ENCODE results near the gene CARNS1.
A peak's percentile ranks its signal among the peaks of the same experiment; 100 is the strongest.

Gene CARNS1

GRCh38 chr11:67376873-67377808 lies 38.3 kb upstream of the CARNS1 start:
- no peak for DNase-seq

GRCh38 chr11:67378544-67378943 lies 36.9 kb upstream of the CARNS1 start:
- DNase-seq: no peak

- no peak for DNase-seq
These were observed 36.1 kb upstream of the CARNS1 start for GRCh38 chr11:67379061-67380058.

GRCh38 chr11:67381244-67381972 lies 34.1 kb upstream of the CARNS1 start:
- DNase-seq: peak; percentile 54 to 79

GRCh38 chr11:67382276-67383136 lies 33.0 kb upstream of the CARNS1 start:
- DNase-seq: peak; percentile 86 to 88

GRCh38 chr11:67384851-67385366 lies 30.6 kb upstream of the CARNS1 start:
- no peak for DNase-seq

GRCh38 chr11:67387069-67387468 lies 28.4 kb upstream of the CARNS1 start:
- DNase-seq: peak; percentile 58 to 77

GRCh38 chr11:67387518-67387917 lies 28.0 kb upstream of the CARNS1 start:
- DNase-seq: no peak

- DNase-seq: no peak
These were observed 26.0 kb upstream of the CARNS1 start for GRCh38 chr11:67389477-67389876.

GRCh38 chr11:67390947-67391303 lies 24.6 kb upstream of the CARNS1 start:
- no peak for DNase-seq

- DNase-seq: peak; percentile 92 to 95
These were observed 23.9 kb upstream of the CARNS1 start, which contains the start of gene RAD9A for GRCh38 chr11:67391304-67392182. RAD9A (plus strand) TSS chr11:67391986; CDS start chr11:67392045, 59 bp downstream.

- DNase-seq: no peak
These were observed 23.2 kb upstream of the CARNS1 start for GRCh38 chr11:67392183-67392715.

- no peak for DNase-seq
These were observed 22.0 kb upstream of the CARNS1 start for GRCh38 chr11:67393437-67393836.

- DNase-seq: no peak
These were observed 21.5 kb upstream of the CARNS1 start for GRCh38 chr11:67393990-67394389.

- DNase-seq: no peak
These were observed 19.8 kb upstream of the CARNS1 start for GRCh38 chr11:67395555-67396258.

GRCh38 chr11:67396259-67396581 lies 19.3 kb upstream of the CARNS1 start:
- no peak for DNase-seq

- DNase-seq: no peak
These were observed 18.7 kb upstream of the CARNS1 start for GRCh38 chr11:67396587-67397389.

GRCh38 chr11:67397536-67397935 lies 17.9 kb upstream of the CARNS1 start:
- DNase-seq: no peak

All from inflammatory macrophage (primary cell).